ENCODE data around the gene NID2. TPM values are rescaled to one million over a fixed set of nuclear protein-coding genes. Genes with fewer than 3 reads are reported as not detected.

NID2 gene
- total and polyA plus RNA-seq, 10 of the 15 experiments (the other 5 are each of a cell fraction or from before 2014, with no cell fraction given) = 0.04 to 0.49 (median 0.23) TPM; not detected in 3

GRCh38 chr14:52067873-52068614 is 815 bp downstream of the NID2 start:
- no peak overlapping the region for H3K27ac ChIP-seq (ENCODE audit: control insufficient read depth, insufficient read depth)
- SMC1A ChIA-PET (ENCODE audit: uncharacterized antibody, unreplicated experiment) = no interaction called here
- CTCF ChIA-PET = no interaction called here
- H3K9ac ChIP-seq (ENCODE audit: control insufficient read depth, insufficient read depth, low read length) = no peak overlapping the region
- peak overlapping the region; percentile 34; the same call in 1 of the 2 replicates for H3K4me2 ChIP-seq (ENCODE audit: control insufficient read depth, insufficient read depth)
- DNase-seq (ENCODE audit: low read depth, low spot score) (no peak), FAIRE-seq (no peak), ATAC-seq (no peak; the same call in 2 of the 3 replicates)
- RAD21 ChIA-PET (ENCODE audit: unreplicated experiment) = no interaction called here
- 14% methylated on average over 49 of the region's 49 CpGs for WGBS (ENCODE audit: insufficient coverage, insufficient replicate concordance, low lambda C conversion rate, missing lambda C conversion rate)
- POLR2A ChIA-PET = no interaction called here
- no peaks in the 10 kb centered on the region for H3K4me1 ChIP-seq (ENCODE audit: control insufficient read depth, insufficient read depth, low read length)
- intact Hi-C loops (cut with micrococcal nuclease; ENCODE audit: unreplicated experiment) = no loop called here
- no peak overlapping the region for H2AFZ ChIP-seq (ENCODE audit: control insufficient read depth, low read depth, low read length)
- peaks cover 13 to 16% of the 10 kb centered on the region in 2 experiments for H3K27me3 ChIP-seq (replicated peaks in 1 of 2; ENCODE audit: control insufficient read depth in 2 of 2, insufficient read depth in 2 of 2, low read length in 1 of 2)
- H3K79me2 ChIP-seq (ENCODE audit: control insufficient read depth, insufficient read depth, low read length) = no peaks in the 10 kb centered on the region
- no peak overlapping the region for H3K4me3 ChIP-seq
- H3K9me3 ChIP-seq (replicated peaks; ENCODE audit: control insufficient read depth, insufficient read depth, low read length) = no peaks in the 10 kb centered on the region
- TF ChIP-seq SMAD1 (IDR thresholded peaks at IDR 0.05; ENCODE audit: low read depth, partially characterized antibody) = no peak
- TF ChIP-seq POLR2AphosphoS2 (IDR thresholded peaks at IDR 0.05; ENCODE audit: low read depth, low read length) = no peak
- no peak for TF ChIP-seq BCL3 (IDR thresholded peaks at IDR 0.05; ENCODE audit: borderline replicate concordance, insufficient read depth, low read depth, low read length, poor library complexity, severe bottlenecking)
- TF ChIP-seq ZNF687 (IDR thresholded peaks at IDR 0.05) = no peak
- TF ChIP-seq, protein P1, sequence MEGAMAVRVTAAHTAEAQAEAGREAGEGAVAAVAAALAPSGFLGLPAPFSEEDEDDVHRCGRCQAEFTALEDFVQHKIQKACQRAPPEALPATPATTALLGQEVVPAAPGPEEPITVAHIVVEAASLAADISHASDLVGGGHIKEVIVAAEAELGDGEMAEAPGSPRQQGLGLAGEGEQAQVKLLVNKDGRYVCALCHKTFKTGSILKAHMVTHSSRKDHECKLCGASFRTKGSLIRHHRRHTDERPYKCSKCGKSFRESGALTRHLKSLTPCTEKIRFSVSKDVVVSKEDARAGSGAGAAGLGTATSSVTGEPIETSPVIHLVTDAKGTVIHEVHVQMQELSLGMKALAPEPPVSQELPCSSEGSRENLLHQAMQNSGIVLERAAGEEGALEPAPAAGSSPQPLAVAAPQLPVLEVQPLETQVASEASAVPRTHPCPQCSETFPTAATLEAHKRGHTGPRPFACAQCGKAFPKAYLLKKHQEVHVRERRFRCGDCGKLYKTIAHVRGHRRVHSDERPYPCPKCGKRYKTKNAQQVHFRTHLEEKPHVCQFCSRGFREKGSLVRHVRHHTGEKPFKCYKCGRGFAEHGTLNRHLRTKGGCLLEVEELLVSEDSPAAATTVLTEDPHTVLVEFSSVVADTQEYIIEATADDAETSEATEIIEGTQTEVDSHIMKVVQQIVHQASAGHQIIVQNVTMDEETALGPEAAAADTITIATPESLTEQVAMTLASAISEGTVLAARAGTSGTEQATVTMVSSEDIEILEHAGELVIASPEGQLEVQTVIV (IDR thresholded peaks at IDR 0.05; ENCODE audit: borderline replicate concordance, partially characterized antibody) = no peak
- no peak for TF ChIP-seq LARP7 (IDR thresholded peaks at IDR 0.05)
- no peak for TF ChIP-seq PML (IDR thresholded peaks at IDR 0.05; ENCODE audit: low read length)
- TF ChIP-seq RUNX3 (IDR thresholded peaks at IDR 0.05; ENCODE audit: low read length) = no peak
- no peak for TF ChIP-seq HDAC6 (IDR thresholded peaks at IDR 0.05; ENCODE audit: unreplicated experiment)
- no peak for TF ChIP-seq ASH2L (IDR thresholded peaks at IDR 0.05; ENCODE audit: borderline replicate concordance, low read depth)
- no peak for TF ChIP-seq ZSCAN29 (IDR thresholded peaks at IDR 0.05)
- TF ChIP-seq DPF2 (IDR thresholded peaks at IDR 0.05) = no peak
- no peaks in the 10 kb centered on the region for H3K36me3 ChIP-seq (ENCODE audit: control insufficient read depth in 2 of 2, insufficient read depth in 2 of 2, low read length in 1 of 2)
- no peaks in the 10 kb centered on the region for H4K20me1 ChIP-seq (ENCODE audit: control insufficient read depth, insufficient read depth)
- in situ Hi-C loops (cut with MboI) = no loop called here
- no TSS peak for BruUV-seq (replicated peaks)

Data from GM12878 (cell line).